Breast epithelium (tissue), 4 donors: ENCODE results near the gene RIN2. TPM values are rescaled to one million over a fixed set of nuclear protein-coding genes. Genes with fewer than 3 reads are reported as not detected.

ENCODE experiments used
- DNase-seq, 2 donors: peaks; one replicate each; pipeline ENCODE4 v3.0.0-alpha.2; 2019; ENCODE audit warnings: low spot score in 2 of 2
- H3K27ac ChIP-seq, 2 donors: fragments of 200-600 bp; sonication (generic) in 1 of 2; one replicate each; pipeline ENCODE4 v1.5.1; 2016 to 2019; ENCODE audit warnings: mild to moderate bottlenecking in 1 of 2
- H3K27me3 ChIP-seq, 2 donors: fragments of 200-600 bp; sonication (generic) in 1 of 2; one replicate each; pipeline versions ENCODE4 v1.5.1 to v1.6.0; 2017 to 2019; ENCODE audit warnings: control low read depth in 1 of 2, mild to moderate bottlenecking in 1 of 2
- H3K36me3 ChIP-seq: fragments of 200-600 bp; one replicate; pipeline ENCODE4 v1.5.1; 2019
- H3K4me1 ChIP-seq, 2 donors: fragments of 200-600 bp; sonication (generic); one replicate each; pipeline ENCODE4 v1.5.1; 2016 to 2019; ENCODE audit warnings: control low read depth in 1 of 2
- H3K4me3 ChIP-seq, 3 donors: fragments of 200-600 bp; sonication (generic); 1 replicate in 2 of 3; 2 replicates in 1 of 3; pipeline ENCODE4 v1.5.1; 2016 to 2019; ENCODE audit warnings: mild to moderate bottlenecking in 3 of 3, moderate library complexity in 2 of 3
- H3K9me3 ChIP-seq, 2 donors: fragments of 200-600 bp; sonication (generic) in 1 of 2; one replicate each; pipeline ENCODE4 v1.5.1; 2016 to 2019; ENCODE audit warnings: control low read depth in 1 of 2
- POLR2A ChIP-seq: fragments of 450-650 bp; IDR thresholded peaks from one replicate; pipeline ENCODE4 v1.6.1; 2016; ENCODE audit warnings: antibody characterized with exemption, mild to moderate bottlenecking, moderate library complexity
- POLR2AphosphoS5 ChIP-seq, 3 donors: sonication (generic); formaldehyde crosslinking; IDR thresholded peaks; one replicate each; pipeline ENCODE4 v1.6.1; 2017; ENCODE audit warnings: antibody characterized with exemption in 3 of 3
- intact Hi-C: fragments of 100-400 bp; cut with DNase I; formaldehyde crosslinking; loops from one replicate; pipeline ENCODE4 v1.15.1; 2023; ENCODE audit warnings: low total_unique reads
- total RNA-seq, 3 donors: library from RNA; depleted of rRNA; stranded (reverse); fragments of >200 nt; gene quantifications; one replicate each; pipeline ENCODE4 v1.1.0, GENCODE V29; 2016
- TF ChIP-seq, protein P1 (sequence below), 3 donors: fragments of 450-650 bp; IDR thresholded peaks; one replicate each; pipeline ENCODE4 v1.5.1; 2016 to 2017; ENCODE audit warnings: antibody characterized with exemption in 3 of 3, mild to moderate bottlenecking in 3 of 3, moderate library complexity in 3 of 3

Gene RIN2
- total RNA-seq, 3 donors from 2014 or later, result 82.7 to 114 (median 104) TPM

DNA sequence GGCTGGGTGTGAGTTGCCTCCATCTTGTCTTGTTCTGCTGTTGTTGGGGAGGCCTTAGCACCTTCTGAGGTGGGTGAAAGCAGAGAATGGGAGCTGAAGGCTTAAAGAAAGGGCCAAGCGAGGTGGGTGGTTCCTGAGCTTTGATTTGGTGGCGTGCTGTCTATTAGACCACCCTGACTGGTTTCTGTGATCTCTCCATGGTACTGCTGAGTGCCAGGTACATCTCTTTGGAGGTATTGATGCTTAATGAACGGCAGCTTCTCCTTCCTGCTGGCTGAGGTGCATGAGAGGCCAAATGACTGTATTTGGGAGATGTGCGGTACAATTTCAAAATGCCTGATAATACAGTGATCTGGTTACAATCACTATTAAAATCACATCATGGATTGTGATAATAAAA, 15.4 kb downstream of the RIN2 start:
- Histone ChIP-seq H3K4me1 (no peaks in the 10 kb centered on the region), H3K4me3 (no peak overlapping the region), H3K27me3 (no peaks in the 10 kb centered on the region), H3K36me3 (no peaks in the 10 kb centered on the region), H3K9me3 (no peaks in the 10 kb centered on the region), H3K27ac (no peak overlapping the region)
- intact Hi-C loops, result no loop called here
- TF ChIP-seq, protein P1, sequence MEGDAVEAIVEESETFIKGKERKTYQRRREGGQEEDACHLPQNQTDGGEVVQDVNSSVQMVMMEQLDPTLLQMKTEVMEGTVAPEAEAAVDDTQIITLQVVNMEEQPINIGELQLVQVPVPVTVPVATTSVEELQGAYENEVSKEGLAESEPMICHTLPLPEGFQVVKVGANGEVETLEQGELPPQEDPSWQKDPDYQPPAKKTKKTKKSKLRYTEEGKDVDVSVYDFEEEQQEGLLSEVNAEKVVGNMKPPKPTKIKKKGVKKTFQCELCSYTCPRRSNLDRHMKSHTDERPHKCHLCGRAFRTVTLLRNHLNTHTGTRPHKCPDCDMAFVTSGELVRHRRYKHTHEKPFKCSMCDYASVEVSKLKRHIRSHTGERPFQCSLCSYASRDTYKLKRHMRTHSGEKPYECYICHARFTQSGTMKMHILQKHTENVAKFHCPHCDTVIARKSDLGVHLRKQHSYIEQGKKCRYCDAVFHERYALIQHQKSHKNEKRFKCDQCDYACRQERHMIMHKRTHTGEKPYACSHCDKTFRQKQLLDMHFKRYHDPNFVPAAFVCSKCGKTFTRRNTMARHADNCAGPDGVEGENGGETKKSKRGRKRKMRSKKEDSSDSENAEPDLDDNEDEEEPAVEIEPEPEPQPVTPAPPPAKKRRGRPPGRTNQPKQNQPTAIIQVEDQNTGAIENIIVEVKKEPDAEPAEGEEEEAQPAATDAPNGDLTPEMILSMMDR (IDR thresholded peaks at IDR 0.05), result no peak
- DNase-seq, result no peak

DNA sequence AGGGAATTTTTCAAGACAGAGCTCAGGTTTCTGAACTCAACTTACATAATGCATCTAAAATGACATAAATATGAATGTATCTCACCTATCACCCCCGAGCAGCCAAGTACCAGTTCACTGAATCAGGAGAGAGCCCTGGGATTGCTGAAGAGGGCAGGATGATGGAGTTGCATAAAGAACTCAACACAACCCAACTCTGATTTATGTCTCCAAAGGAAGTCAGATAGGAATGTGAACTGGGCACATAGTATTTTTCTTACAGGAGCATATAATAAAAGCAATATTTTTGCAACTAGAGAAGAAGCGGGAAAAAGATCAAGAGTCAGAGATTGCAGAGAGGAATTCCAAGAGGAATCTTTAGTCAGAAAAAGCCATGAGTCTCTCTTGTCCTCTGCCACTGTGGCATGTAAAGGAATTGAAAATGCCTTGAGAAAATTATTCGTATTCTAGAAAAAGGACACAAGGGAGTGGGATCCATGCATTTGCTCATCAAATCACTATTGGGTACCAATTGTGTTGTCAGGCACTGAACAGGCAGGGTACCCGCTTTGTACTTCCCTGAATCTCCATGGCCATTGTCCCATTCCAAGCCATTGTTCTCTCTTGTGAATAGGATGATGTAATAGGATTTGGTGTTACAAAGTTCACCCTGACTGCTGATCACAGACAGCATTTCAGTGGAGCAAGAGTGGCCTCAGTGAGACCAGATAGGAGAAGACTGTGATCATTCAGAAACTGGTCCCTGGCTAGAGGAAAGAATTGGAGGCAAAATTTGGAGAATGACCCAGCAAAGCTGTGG, 16.3 kb downstream of the RIN2 start:
- Histone ChIP-seq H3K27ac (no peak overlapping the region), H3K4me1 (no peaks in the 10 kb centered on the region), H3K4me3 (no peak overlapping the region), H3K27me3 (no peaks in the 10 kb centered on the region), H3K9me3 (no peaks in the 10 kb centered on the region), H3K36me3 (no peaks in the 10 kb centered on the region)
- intact Hi-C loops, result no loop called here
- no peak for TF ChIP-seq POLR2AphosphoS5 (IDR thresholded peaks at IDR 0.05)
- no peak for TF ChIP-seq POLR2A
- TF ChIP-seq, protein P1 (IDR thresholded peaks at IDR 0.05), result no peak
- DNase-seq, result no peak

DNA sequence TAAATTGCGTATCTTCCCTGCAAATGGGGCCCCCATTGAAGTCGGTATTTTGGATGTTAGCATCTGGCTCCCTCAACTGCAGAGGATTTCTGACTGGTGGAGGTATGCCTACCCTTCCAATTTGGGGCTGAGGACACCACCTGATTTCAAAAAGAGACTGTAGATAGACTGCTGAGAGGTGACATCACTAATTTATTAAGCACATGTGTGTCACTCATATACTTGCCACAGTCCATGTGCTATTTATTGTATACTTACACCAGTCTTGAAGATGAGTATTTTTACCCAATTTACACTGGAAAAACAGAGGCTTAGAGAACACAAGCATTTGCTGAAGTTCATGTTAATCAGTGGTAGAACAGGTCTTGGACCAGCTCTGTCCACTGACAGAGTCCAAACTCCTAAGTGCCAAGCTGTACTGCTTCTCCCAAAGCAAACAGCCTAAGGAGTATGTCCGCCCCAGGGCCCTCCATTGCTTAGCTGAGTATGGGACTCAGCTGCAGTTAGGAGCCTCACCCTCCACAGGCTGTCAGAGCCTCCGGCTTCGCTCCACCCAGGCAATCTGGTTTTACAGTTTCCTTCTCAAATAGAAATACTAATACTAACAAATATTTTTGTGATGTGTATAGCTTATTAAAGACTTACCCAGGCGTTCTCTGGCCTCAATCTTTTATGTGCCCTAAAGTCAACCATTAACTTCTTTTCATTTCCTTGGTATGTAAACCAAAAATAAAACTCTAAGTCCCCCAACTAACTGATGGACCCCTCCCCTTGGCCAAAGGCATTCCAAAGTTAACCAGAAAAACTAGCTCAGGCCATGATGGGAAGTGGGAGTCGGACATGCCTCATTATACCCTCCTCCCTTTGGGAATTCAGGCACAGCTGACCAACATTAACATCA, 17.5 kb downstream of the RIN2 start:
- intact Hi-C loops, result no loop called here
- no peak for DNase-seq
- Histone ChIP-seq H3K9me3 (no peaks in the 10 kb centered on the region), H3K4me3 (no peak overlapping the region), H3K36me3 (no peaks in the 10 kb centered on the region), H3K27ac (peak overlapping the region in 1 of 2 donors; percentile 49), H3K4me1 (no peaks in the 10 kb centered on the region), H3K27me3 (no peaks in the 10 kb centered on the region)
- TF ChIP-seq POLR2A, result no peak
- TF ChIP-seq, protein P1 (IDR thresholded peaks at IDR 0.05), result no peak
- TF ChIP-seq POLR2AphosphoS5 (IDR thresholded peaks at IDR 0.05), result no peak

DNA sequence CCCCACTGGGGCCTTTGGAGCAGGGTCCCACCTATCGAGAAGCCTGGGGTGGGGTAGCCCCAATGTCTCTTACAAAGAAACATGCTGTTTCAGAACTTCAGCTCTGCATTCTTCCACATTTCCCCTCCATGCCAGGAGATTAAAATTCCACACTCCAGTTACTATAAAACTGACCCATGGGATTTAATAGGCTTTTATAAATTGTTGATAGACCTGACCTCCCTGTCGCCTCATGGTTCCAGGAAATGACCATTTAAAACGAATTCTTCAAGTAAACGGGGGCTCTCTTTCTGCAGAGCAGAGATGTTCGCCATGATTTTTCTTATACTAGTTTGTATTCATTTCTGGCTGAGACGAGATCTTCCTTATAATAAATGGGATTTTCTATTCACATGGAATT, 19.3 kb downstream of the RIN2 start:
- no peaks in the 10 kb centered on the region for H3K4me1 ChIP-seq
- H3K27ac ChIP-seq, result peak overlapping the region in 1 of 2 donors; percentile 68
- H3K27me3 ChIP-seq, result no peaks in the 10 kb centered on the region
- intact Hi-C loops, result no loop called here
- H3K9me3 ChIP-seq, result no peaks in the 10 kb centered on the region
- H3K4me3 ChIP-seq, result no peak overlapping the region
- TF ChIP-seq, protein P1 (IDR thresholded peaks at IDR 0.05), result no peak
- peak in 1 of 3 donors; percentile 10 for TF ChIP-seq POLR2AphosphoS5 (IDR thresholded peaks at IDR 0.05)
- DNase-seq, result no peak
- no peaks in the 10 kb centered on the region for H3K36me3 ChIP-seq

DNA sequence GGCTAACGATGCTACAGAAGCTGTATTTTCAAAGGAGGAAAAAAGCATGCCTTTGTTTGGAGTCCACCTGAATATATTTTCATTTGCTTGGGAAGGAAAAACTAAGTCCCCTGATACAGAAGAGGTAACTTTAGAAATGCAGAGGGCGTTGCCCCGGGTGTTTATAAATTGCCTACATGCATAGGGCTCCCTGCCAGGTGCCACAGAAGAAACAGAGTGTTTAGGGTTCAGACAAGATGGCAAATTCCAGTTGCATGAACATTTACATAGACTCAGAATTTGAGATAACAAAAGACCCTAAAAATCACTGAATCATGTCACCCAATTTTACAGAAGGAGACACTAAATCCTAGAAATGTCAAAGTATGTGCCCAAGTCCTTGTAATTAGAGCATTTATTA, 19.9 kb downstream of the RIN2 start:
- peak overlapping the region in 1 of 2 donors; percentile 33 for H3K27ac ChIP-seq
- intact Hi-C loops, result no loop called here

More for the DNA sequence above, 19.9 kb downstream of the RIN2 start:
- no peak overlapping the region for H3K4me3 ChIP-seq
- no peaks in the 10 kb centered on the region for H3K27me3 ChIP-seq
- TF ChIP-seq POLR2A (no peak), POLR2AphosphoS5 (IDR thresholded peaks at IDR 0.05) (no peak)
- H3K36me3 ChIP-seq, result no peaks in the 10 kb centered on the region
- no peaks in the 10 kb centered on the region for H3K4me1 ChIP-seq
- H3K9me3 ChIP-seq, result no peaks in the 10 kb centered on the region
- no peak for DNase-seq
